Gastroesophageal sphincter (tissue), 3 donors: ENCODE measurements around the gene APOBEC3F.
"Not testable (repeated sequence)": the region's sequence is repeated elsewhere in the genome, so short reads cannot be mapped to it uniquely, and the experiment has no call there.

ENCODE experiments used
- EP300 ChIP-seq: sonication (generic); formaldehyde crosslinking; IDR thresholded peaks from one replicate; pipeline ENCODE4 v1.6.1; 2017; ENCODE audit warnings: antibody characterized with exemption, mild to moderate bottlenecking
- POLR2A ChIP-seq, 2 donors: fragments of 450-650 bp; IDR thresholded peaks; one replicate each; pipeline ENCODE4 v1.6.1; 2017; ENCODE audit warnings: antibody characterized with exemption in 2 of 2, mild to moderate bottlenecking in 2 of 2, moderate library complexity in 1 of 2
- POLR2AphosphoS5 ChIP-seq: sonication (generic); formaldehyde crosslinking; IDR thresholded peaks from one replicate; pipeline ENCODE4 v1.6.1; 2017; ENCODE audit warnings: antibody characterized with exemption
- TF ChIP-seq, protein P1 (sequence below), 4 experiments: fragments of 200-600 bp in 2 of 4; fragments of 450-650 bp in 2 of 4; sonication (generic) in 1 of 4; IDR thresholded peaks; one replicate each; pipeline ENCODE4 v1.5.1; 2017 to 2019; ENCODE audit warnings: antibody characterized with exemption in 4 of 4, mild to moderate bottlenecking in 2 of 4, moderate library complexity in 2 of 4

DNA sequence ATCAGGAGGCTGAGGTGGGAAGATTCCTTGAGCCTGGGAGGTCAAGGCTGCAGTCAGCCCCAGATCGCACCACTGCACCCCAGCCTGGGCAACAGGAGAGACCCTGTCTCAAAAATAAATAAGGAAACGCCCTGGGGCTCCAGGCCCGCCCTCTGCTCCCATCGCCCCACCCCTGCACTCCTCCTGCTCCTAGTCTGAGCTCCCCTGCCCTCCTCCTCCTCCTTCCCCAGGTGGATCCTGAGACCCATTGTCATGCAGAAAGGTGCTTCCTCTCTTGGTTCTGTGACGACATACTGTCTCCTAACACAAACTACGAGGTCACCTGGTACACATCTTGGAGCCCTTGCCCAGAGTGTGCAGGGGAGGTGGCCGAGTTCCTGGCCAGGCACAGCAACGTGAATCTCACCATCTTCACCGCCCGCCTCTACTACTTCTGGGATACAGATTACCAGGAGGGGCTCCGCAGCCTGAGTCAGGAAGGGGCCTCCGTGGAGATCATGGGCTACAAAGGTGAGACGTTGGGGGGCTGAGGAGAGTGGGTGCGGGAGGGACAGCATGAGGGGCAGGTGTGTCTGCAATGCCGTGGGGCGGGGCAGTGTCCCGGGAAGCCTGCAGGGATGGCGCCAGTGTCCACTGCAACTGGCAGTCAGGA is 11.3 kb downstream of the APOBEC3F start:
- TF ChIP-seq, protein P1, sequence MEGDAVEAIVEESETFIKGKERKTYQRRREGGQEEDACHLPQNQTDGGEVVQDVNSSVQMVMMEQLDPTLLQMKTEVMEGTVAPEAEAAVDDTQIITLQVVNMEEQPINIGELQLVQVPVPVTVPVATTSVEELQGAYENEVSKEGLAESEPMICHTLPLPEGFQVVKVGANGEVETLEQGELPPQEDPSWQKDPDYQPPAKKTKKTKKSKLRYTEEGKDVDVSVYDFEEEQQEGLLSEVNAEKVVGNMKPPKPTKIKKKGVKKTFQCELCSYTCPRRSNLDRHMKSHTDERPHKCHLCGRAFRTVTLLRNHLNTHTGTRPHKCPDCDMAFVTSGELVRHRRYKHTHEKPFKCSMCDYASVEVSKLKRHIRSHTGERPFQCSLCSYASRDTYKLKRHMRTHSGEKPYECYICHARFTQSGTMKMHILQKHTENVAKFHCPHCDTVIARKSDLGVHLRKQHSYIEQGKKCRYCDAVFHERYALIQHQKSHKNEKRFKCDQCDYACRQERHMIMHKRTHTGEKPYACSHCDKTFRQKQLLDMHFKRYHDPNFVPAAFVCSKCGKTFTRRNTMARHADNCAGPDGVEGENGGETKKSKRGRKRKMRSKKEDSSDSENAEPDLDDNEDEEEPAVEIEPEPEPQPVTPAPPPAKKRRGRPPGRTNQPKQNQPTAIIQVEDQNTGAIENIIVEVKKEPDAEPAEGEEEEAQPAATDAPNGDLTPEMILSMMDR (IDR thresholded peaks at IDR 0.05): not testable (repeated sequence)
- not testable (repeated sequence) for TF ChIP-seq EP300; POLR2A (IDR thresholded peaks at IDR 0.05); POLR2AphosphoS5
